ENCODE measurements around the gene TGFB3. TPM values are rescaled to one million over a fixed set of nuclear protein-coding genes. Genes with fewer than 3 reads are reported as not detected.

The TGFB3 gene
- total RNA-seq, 2 experiments from 2014 or later, result 1.1 to 5.5 TPM

DNA sequence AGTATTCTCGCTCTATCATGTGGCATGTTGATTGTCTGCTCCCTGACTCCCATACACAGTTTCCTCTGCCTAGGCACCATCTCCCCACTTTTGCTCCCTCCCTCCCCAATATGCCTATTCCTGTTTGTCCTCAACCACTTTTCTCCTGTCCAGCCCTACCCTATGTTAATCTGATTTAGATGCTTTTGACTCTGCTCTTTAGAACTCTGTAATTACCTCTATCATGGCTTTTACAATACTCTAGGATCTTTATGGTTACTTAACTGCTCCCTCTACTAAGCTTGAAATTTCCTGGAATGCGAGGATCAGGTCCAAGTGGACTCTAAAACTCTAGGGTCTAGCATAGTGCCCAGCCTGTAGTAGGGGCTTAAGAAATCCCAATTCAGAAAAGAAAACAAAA is 68.6 kb downstream of the TGFB3 start:
- Histone ChIP-seq H3K27ac (ENCODE audit: low read depth, low read length, poor library complexity, severe bottlenecking) (no peak overlapping the region), H2AFZ (ENCODE audit: low read length) (no peak overlapping the region), H3K4me3 (ENCODE audit: low read depth, low read length, poor library complexity, severe bottlenecking) (no peak overlapping the region), H3K4me2 (ENCODE audit: low read length) (no peak overlapping the region), H3K79me2 (ENCODE audit: insufficient read depth, low read depth, low read length) (no peaks in the 10 kb centered on the region), H3K4me1 (ENCODE audit: insufficient read depth, low read length, poor library complexity, severe bottlenecking) (no peaks in the 10 kb centered on the region), H3K9me3 (ENCODE audit: low read length) (no peaks in the 10 kb centered on the region), H4K20me1 (ENCODE audit: insufficient read depth, low read length) (no peaks in the 10 kb centered on the region), H3K9me2 (ENCODE audit: insufficient read depth, low read length) (no peaks in the 10 kb centered on the region), H3K36me3 (ENCODE audit: insufficient read depth, low read length) (no peaks in the 10 kb centered on the region)
- no TSS peak for BruUV-seq (replicated peaks)
- TF ChIP-seq EZH2phosphoT487 (IDR thresholded peaks at IDR 0.05; ENCODE audit: borderline replicate concordance, low read depth, low read length), result no peak
- TF ChIP-seq, protein P1, sequence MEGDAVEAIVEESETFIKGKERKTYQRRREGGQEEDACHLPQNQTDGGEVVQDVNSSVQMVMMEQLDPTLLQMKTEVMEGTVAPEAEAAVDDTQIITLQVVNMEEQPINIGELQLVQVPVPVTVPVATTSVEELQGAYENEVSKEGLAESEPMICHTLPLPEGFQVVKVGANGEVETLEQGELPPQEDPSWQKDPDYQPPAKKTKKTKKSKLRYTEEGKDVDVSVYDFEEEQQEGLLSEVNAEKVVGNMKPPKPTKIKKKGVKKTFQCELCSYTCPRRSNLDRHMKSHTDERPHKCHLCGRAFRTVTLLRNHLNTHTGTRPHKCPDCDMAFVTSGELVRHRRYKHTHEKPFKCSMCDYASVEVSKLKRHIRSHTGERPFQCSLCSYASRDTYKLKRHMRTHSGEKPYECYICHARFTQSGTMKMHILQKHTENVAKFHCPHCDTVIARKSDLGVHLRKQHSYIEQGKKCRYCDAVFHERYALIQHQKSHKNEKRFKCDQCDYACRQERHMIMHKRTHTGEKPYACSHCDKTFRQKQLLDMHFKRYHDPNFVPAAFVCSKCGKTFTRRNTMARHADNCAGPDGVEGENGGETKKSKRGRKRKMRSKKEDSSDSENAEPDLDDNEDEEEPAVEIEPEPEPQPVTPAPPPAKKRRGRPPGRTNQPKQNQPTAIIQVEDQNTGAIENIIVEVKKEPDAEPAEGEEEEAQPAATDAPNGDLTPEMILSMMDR (conservative IDR thresholded peaks at IDR 0.05; ENCODE audit: low read length), result no peak
- DNase-seq (ENCODE audit: low spot score), result no peak
- intact Hi-C loops (cut with micrococcal nuclease; ENCODE audit: unreplicated experiment), result no loop called here
- CTCF ChIA-PET (ENCODE audit: unreplicated experiment), result no interaction called here
- POLR2A ChIA-PET, result no interaction called here

DNA sequence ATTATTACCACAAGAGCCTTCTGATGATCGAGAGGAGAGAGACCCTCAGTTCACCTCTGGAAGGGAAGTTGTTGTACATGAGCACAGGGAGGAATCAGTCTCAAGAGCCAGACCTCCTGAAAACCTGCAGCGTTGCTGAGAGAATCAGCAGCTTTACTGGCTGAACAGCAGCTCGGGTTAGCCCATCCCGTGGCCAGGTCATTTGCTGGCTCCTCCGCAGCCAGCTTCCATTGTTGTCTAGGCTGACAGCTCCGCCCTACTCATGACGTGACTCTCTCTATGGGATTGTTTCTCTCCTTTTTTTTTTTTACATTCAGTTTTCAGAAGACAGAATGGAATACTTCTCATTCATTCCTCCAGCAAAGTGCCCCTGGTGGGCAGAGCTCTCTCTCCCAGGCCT is 69.9 kb downstream of the TGFB3 start:
- Histone ChIP-seq H3K4me1 (ENCODE audit: insufficient read depth, low read length, poor library complexity, severe bottlenecking) (no peaks in the 10 kb centered on the region), H3K4me2 (ENCODE audit: low read length) (no peak overlapping the region), H3K9me3 (ENCODE audit: low read length) (no peaks in the 10 kb centered on the region), H3K36me3 (ENCODE audit: insufficient read depth, low read length) (no peaks in the 10 kb centered on the region; the same call in 1 of the 2 replicates), H3K27ac (ENCODE audit: low read depth, low read length, poor library complexity, severe bottlenecking) (no peak overlapping the region), H4K20me1 (ENCODE audit: insufficient read depth, low read length) (no peaks in the 10 kb centered on the region), H2AFZ (ENCODE audit: low read length) (no peak overlapping the region), H3K9me2 (ENCODE audit: insufficient read depth, low read length) (no peaks in the 10 kb centered on the region), H3K4me3 (ENCODE audit: low read depth, low read length, poor library complexity, severe bottlenecking) (no peak overlapping the region), H3K79me2 (ENCODE audit: insufficient read depth, low read depth, low read length) (no peaks in the 10 kb centered on the region)
- CTCF ChIA-PET (ENCODE audit: unreplicated experiment), result interaction anchor here (1.1 kb wide), 1 partner anchor 62 kb away, joined by 3 read pairs; no protein-coding TSS in a partner anchor
- POLR2A ChIA-PET, result no interaction called here
- DNase-seq (ENCODE audit: low spot score), result no peak
- TF ChIP-seq EZH2phosphoT487 (IDR thresholded peaks at IDR 0.05; ENCODE audit: borderline replicate concordance, low read depth, low read length), result no peak
- TF ChIP-seq, protein P1 (conservative IDR thresholded peaks at IDR 0.05; ENCODE audit: low read length), result no peak
- no TSS peak for BruUV-seq (replicated peaks)
- intact Hi-C loops (cut with micrococcal nuclease; ENCODE audit: unreplicated experiment), result no loop called here

DNA sequence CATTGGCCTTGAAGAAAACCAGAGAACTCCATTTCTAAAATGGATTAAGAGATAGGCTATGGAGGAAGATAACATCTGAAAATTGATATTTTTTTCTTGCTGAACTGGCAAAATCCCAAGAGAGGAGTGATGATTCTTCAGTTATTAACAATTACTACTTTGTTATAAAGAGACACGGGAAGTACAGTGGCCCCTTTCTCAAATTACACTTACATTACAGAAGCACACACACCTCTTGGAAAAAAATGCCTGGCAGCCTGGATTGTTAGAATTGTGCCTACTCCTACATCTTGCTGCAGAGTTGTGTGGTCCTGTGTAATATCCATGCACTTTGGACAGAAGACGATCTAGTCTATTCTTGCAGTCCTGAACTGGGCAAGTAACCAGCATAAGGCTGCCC is 71.7 kb downstream of the TGFB3 start:
- H3K4me3 ChIP-seq (ENCODE audit: low read depth, low read length, poor library complexity, severe bottlenecking), result no peak overlapping the region
- no TSS peak for BruUV-seq (replicated peaks)
- H4K20me1 ChIP-seq (ENCODE audit: insufficient read depth, low read length), result no peaks in the 10 kb centered on the region
- no peaks in the 10 kb centered on the region for H3K4me1 ChIP-seq (ENCODE audit: insufficient read depth, low read length, poor library complexity, severe bottlenecking)
- H3K27ac ChIP-seq (ENCODE audit: low read depth, low read length, poor library complexity, severe bottlenecking), result no peak overlapping the region
- ChIA-PET CTCF (ENCODE audit: unreplicated experiment) (no interaction called here), POLR2A (interaction anchor here (1.6 kb wide), 1 partner anchor 73 kb away, joined by 3 read pairs; no protein-coding TSS in a partner anchor)
- DNase-seq (ENCODE audit: low spot score), result no peak
- no peaks in the 10 kb centered on the region for H3K79me2 ChIP-seq (ENCODE audit: insufficient read depth, low read depth, low read length)
- no peaks in the 10 kb centered on the region for H3K9me2 ChIP-seq (ENCODE audit: insufficient read depth, low read length)
- no peak overlapping the region for H2AFZ ChIP-seq (ENCODE audit: low read length)
- no peaks in the 10 kb centered on the region; the same call in 1 of the 2 replicates for H3K36me3 ChIP-seq (ENCODE audit: insufficient read depth, low read length)
- no peaks in the 10 kb centered on the region for H3K9me3 ChIP-seq (ENCODE audit: low read length)
- intact Hi-C loops (cut with micrococcal nuclease; ENCODE audit: unreplicated experiment), result no loop called here
- H3K4me2 ChIP-seq (ENCODE audit: low read length), result no peak overlapping the region
- TF ChIP-seq, protein P1 (conservative IDR thresholded peaks at IDR 0.05; ENCODE audit: low read length), result no peak
